CD14-positive monocyte (primary cell): ENCODE results near the gene TRAIP. TPM values are rescaled to one million over a fixed set of nuclear protein-coding genes. Genes with fewer than 3 reads are reported as not detected.

Experiments used
- DNase-seq, 3 donors: peaks; one replicate each; pipeline ENCODE4 v3.0.0-alpha.2; 2011 to 2022
- H2AFZ ChIP-seq: 2 replicates; pipeline ENCODE4 v1.6.0; 2012; ENCODE audit warnings: mild to moderate bottlenecking, low read depth, low read length, inconsistent platforms; ENCODE audit not compliant: insufficient read depth, poor library complexity, severe bottlenecking
- H3K27ac ChIP-seq, 2 donors: 1 replicate in 1 of 2; 2 replicates in 1 of 2; pipeline ENCODE4 v1.5.1; 2012 to 2013; ENCODE audit warnings: low read length in 2 of 2, control low read depth in 1 of 2, inconsistent platforms in 1 of 2, low read depth in 1 of 2, mild to moderate bottlenecking in 1 of 2
- H3K27me3 ChIP-seq, 2 donors: one replicate each; pipeline versions ENCODE4 v1.6.0 to v1.6.1; 2011 to 2013; ENCODE audit warnings: low read length in 2 of 2; ENCODE audit not compliant: control insufficient read depth in 2 of 2, insufficient read depth in 2 of 2
- H3K36me3 ChIP-seq, 2 donors: replicated peaks in 1 of 2; 1 replicate in 1 of 2; 2 replicates in 1 of 2; pipeline versions ENCODE4 v1.5.1 to v1.6.1; 2012 to 2013; ENCODE audit warnings: low read length in 2 of 2, control low read depth in 1 of 2, inconsistent platforms in 1 of 2, mild to moderate bottlenecking in 1 of 2; ENCODE audit not compliant: insufficient read depth in 2 of 2, control insufficient read depth in 1 of 2
- H3K4me1 ChIP-seq, 2 donors: 1 replicate in 1 of 2; 2 replicates in 1 of 2; pipeline versions ENCODE4 v1.5.1 to v1.6.1; 2012 to 2013; ENCODE audit warnings: low read length in 2 of 2, control low read depth in 1 of 2, inconsistent platforms in 1 of 2, mild to moderate bottlenecking in 1 of 2, moderate library complexity in 1 of 2; ENCODE audit not compliant: insufficient read depth in 2 of 2, control insufficient read depth in 1 of 2
- H3K4me2 ChIP-seq: replicated peaks from 2 replicates; pipeline ENCODE3; 2012; ENCODE audit warnings: low read length, moderate library complexity, mild to moderate bottlenecking; ENCODE audit not compliant: poor library complexity, severe bottlenecking; ENCODE audit errors: extremely low read depth
- H3K4me3 ChIP-seq, 3 experiments: fragments of 200-600 bp in 1 of 3; sonication (generic) in 1 of 3; replicated peaks in 1 of 3; 1 replicate in 2 of 3; 2 replicates in 1 of 3; pipeline ENCODE4 v1.5.1; 2011 to 2013; ENCODE audit warnings: low read length in 3 of 3, mild to moderate bottlenecking in 3 of 3, control low read depth in 2 of 3, low read depth in 2 of 3, inconsistent platforms in 1 of 3, moderate library complexity in 1 of 3
- H3K79me2 ChIP-seq: 2 replicates; pipeline ENCODE4 v1.6.0; 2012; ENCODE audit warnings: mild to moderate bottlenecking, control low read depth, inconsistent platforms, low read length, moderate library complexity; ENCODE audit not compliant: insufficient read depth
- H3K9ac ChIP-seq: 2 replicates; pipeline ENCODE4 v1.6.0; 2017; ENCODE audit warnings: low read length, mild to moderate bottlenecking; ENCODE audit not compliant: insufficient read depth, poor library complexity, severe bottlenecking
- H3K9me3 ChIP-seq, 2 donors: replicated peaks in 1 of 2; 1 replicate in 1 of 2; 2 replicates in 1 of 2; pipeline versions ENCODE4 v1.5.1 to v1.6.1; 2012 to 2013; ENCODE audit warnings: low read length in 2 of 2, control low read depth in 1 of 2; ENCODE audit not compliant: control insufficient read depth in 1 of 2, insufficient read depth in 1 of 2
- H4K20me1 ChIP-seq: 2 replicates; pipeline ENCODE4 v1.6.0; 2012; ENCODE audit warnings: mild to moderate bottlenecking, low read length, control low read depth, moderate library complexity; ENCODE audit not compliant: insufficient read depth
- H3K27ac Mint-ChIP-seq, 7 donors: one replicate each; pipeline ENCODE4 v1.8.0; 2020; ENCODE audit warnings: mild to moderate bottlenecking in 7 of 7, mixed read lengths in 7 of 7, moderate library complexity in 6 of 7, inconsistent platforms in 2 of 7
- H3K27me3 Mint-ChIP-seq, 3 donors: one replicate each; pipeline ENCODE4 v1.8.0; 2021 to 2022; ENCODE audit warnings: low read depth in 3 of 3, mild to moderate bottlenecking in 3 of 3, mixed read lengths in 3 of 3, moderate library complexity in 3 of 3, inconsistent platforms in 1 of 3
- H3K36me3 Mint-ChIP-seq, 2 donors: one replicate each; pipeline ENCODE4 v1.8.0; 2020; ENCODE audit warnings: mixed read lengths in 2 of 2, inconsistent platforms in 1 of 2, mild to moderate bottlenecking in 1 of 2
- H3K4me1 Mint-ChIP-seq: one replicate; pipeline ENCODE4 v1.8.0; 2020; ENCODE audit warnings: mild to moderate bottlenecking, mixed read lengths
- H3K4me3 Mint-ChIP-seq, 2 donors: one replicate each; pipeline ENCODE4 v1.8.0; 2020; ENCODE audit warnings: mild to moderate bottlenecking in 2 of 2, mixed read lengths in 2 of 2, moderate library complexity in 1 of 2
- H3K9me3 Mint-ChIP-seq, 7 donors: one replicate each; pipeline ENCODE4 v1.8.0; 2020 to 2022; ENCODE audit warnings: mixed read lengths in 7 of 7, mild to moderate bottlenecking in 6 of 7, moderate library complexity in 6 of 7, inconsistent platforms in 2 of 7
- WGBS: methylation state at CpG from one replicate; pipeline ENCODE4 v1.1.5; 2013; ENCODE audit warnings: missing lambda C conversion rate; ENCODE audit not compliant: insufficient coverage; 5-methylcytosine and 5-hydroxymethylcytosine counted together
- intact Hi-C, 2 donors: fragments of 100-400 bp; cut with micrococcal nuclease; formaldehyde crosslinking; loops; one replicate each; pipeline versions ENCODE4 v1.15.0 to v1.15.1; 2023
- polyA plus RNA-seq, 3 donors: library from polyadenylated mRNA; depleted of rRNA in 1 of 3; unstranded in 2 of 3; stranded (reverse) in 1 of 3; fragments of 300-500 nt in 2 of 3; fragments of >200 nt in 1 of 3; fragmentation: Illumina TruSeq in 2 of 3; gene quantifications; 1 replicate in 2 of 3; 2 replicates in 1 of 3; pipeline ENCODE4 v1.2.3, GENCODE V29; 2012 to 2021
- TF ChIP-seq, protein P1 (sequence below): fragments of 200-600 bp; IDR thresholded peaks from one replicate; pipeline ENCODE4 v1.8.0; 2022; ENCODE audit warnings: antibody characterized with exemption, mild to moderate bottlenecking

The TRAIP gene
- polyA plus RNA-seq, 3 donors, result 0.68 to 1.1 (median 0.95) TPM

DNA sequence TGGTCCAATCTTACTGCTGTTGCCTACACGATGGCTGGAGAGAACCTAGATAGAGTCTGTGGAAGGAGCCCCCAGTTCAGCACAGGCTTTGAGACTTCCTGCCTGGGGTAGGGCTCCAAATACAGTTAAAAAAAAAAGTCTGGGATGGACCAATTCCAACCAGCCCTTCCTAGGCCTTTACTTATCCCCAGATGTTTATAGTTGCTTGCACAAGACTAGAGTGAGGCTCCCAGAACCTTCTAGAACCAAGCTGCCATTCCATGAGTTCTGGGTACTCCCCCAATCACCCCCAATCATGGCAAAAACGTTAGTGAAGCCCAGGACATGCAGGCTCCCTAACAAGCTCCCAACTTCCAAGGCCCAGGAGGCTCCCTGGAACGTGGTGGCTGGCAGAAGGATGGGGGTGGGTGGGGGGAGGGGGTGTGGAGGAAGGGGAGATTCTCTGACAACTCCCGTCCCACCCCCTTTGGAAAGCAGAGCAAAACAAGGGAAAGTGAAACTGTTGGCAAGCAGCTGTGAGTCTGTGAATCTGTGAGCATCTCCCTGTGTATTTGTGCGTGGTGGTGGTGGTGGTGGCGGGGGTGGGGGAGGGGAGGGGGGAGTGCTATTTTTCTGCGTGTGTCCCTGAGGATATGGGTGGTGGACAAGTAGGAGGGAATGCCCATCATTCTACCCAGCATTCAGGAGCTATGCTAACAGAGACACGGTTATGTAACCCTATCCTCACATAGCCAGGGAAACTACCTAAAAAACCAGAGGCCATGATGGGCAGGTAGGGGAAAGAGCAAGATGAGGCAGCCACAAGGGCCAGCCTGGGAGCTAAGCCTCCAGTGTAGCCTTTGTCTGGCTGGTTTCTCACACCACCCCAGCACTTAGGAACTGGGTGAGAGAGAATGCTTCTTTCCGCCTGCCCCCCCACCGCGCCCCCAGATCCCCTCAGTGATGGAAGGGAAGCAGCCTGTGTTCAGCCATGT, 45.3 kb upstream of the TRAIP start:
- DNase-seq, result no peak
- intact Hi-C loops, result no loop called here

DNA sequence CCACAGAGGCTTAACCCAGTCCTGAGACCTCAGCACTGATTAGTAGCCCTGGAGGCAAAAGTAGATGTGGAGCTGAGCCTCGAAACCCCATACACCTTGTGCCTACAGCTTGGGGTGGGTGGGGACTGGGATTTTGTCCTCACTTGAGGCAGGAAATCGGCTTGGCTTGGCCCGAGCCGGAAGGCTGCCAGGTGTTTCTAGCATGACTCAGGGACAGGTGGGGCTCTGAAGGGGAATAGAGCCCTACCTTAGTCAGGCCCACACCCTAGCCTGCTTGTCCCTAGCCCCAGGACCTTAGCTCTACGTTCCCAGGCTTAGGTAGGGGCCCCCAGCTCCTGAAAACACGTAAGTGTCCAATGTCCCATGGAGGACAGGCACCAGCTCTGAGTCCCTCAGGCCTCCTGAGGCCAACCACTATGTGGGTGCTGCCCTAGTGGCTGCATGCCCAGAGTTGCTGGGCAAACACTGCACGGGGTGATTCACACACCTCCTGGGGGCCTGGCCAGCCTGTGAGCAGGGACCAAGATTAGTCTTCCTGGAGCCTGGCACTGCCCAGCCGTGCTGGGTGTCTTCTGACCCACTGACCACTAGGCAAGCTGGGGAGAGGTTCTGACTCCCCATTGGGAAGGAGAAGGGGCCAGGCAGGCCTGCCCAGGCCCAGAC, 44.3 kb upstream of the TRAIP start:
- no peaks in the 10 kb centered on the region for H3K36me3 ChIP-seq
- no peak overlapping the region for H3K4me3 Mint-ChIP-seq
- DNase-seq, result no peak
- peaks cover 2 to 6% (median 5%) of the 10 kb centered on the region in 3 donors for H3K27me3 Mint-ChIP-seq
- no peak overlapping the region for H3K27ac ChIP-seq
- H3K4me3 ChIP-seq, result no peak overlapping the region
- intact Hi-C loops, result no loop called here
- WGBS, result 82% methylated on average over 7 of the region's 8 CpGs
- no peak overlapping the region for H2AFZ ChIP-seq
- no peaks in the 10 kb centered on the region for H3K9me3 Mint-ChIP-seq
- no peaks in the 10 kb centered on the region for H3K27me3 ChIP-seq
- peaks cover 10% of the 10 kb centered on the region for H3K4me1 Mint-ChIP-seq
- no peaks in the 10 kb centered on the region for H4K20me1 ChIP-seq
- no peaks in the 10 kb centered on the region for H3K9me3 ChIP-seq
- no peaks in the 10 kb centered on the region for H3K79me2 ChIP-seq
- no peak overlapping the region for H3K9ac ChIP-seq
- H3K4me1 ChIP-seq, result peaks cover 8 to 14% of the 10 kb centered on the region in 2 donors
- H3K36me3 Mint-ChIP-seq, result no peaks in the 10 kb centered on the region
- TF ChIP-seq, protein P1, sequence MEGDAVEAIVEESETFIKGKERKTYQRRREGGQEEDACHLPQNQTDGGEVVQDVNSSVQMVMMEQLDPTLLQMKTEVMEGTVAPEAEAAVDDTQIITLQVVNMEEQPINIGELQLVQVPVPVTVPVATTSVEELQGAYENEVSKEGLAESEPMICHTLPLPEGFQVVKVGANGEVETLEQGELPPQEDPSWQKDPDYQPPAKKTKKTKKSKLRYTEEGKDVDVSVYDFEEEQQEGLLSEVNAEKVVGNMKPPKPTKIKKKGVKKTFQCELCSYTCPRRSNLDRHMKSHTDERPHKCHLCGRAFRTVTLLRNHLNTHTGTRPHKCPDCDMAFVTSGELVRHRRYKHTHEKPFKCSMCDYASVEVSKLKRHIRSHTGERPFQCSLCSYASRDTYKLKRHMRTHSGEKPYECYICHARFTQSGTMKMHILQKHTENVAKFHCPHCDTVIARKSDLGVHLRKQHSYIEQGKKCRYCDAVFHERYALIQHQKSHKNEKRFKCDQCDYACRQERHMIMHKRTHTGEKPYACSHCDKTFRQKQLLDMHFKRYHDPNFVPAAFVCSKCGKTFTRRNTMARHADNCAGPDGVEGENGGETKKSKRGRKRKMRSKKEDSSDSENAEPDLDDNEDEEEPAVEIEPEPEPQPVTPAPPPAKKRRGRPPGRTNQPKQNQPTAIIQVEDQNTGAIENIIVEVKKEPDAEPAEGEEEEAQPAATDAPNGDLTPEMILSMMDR, result no peak
- H3K4me2 ChIP-seq, result no peak overlapping the region
- peak overlapping the region in 1 of 7 donors; percentile 35 for H3K27ac Mint-ChIP-seq

More for the DNA sequence above, 45.3 kb upstream of the TRAIP start:
- no peaks in the 10 kb centered on the region for H3K27me3 ChIP-seq
- H3K4me1 ChIP-seq, result peaks cover 18 to 24% of the 10 kb centered on the region in 2 donors
- peaks cover 0 to 6% (median 2%) of the 10 kb centered on the region in 3 donors for H3K27me3 Mint-ChIP-seq
- 80% methylated on average over 2 of the region's 11 CpGs for WGBS
- H3K27ac Mint-ChIP-seq, result peak overlapping the region in 1 of 7 donors; percentile 33
- H3K9ac ChIP-seq, result no peak overlapping the region
- no peak overlapping the region for H3K4me3 ChIP-seq
- H3K4me2 ChIP-seq, result no peak overlapping the region
- no peaks in the 10 kb centered on the region for H3K36me3 ChIP-seq
- H3K27ac ChIP-seq, result no peak overlapping the region
- no peak overlapping the region for H3K4me3 Mint-ChIP-seq
- no peaks in the 10 kb centered on the region for H3K79me2 ChIP-seq
- H4K20me1 ChIP-seq, result no peaks in the 10 kb centered on the region
- peaks cover 20% of the 10 kb centered on the region for H3K4me1 Mint-ChIP-seq
- no peaks in the 10 kb centered on the region for H3K36me3 Mint-ChIP-seq
- H2AFZ ChIP-seq, result no peak overlapping the region
- H3K9me3 Mint-ChIP-seq, result no peaks in the 10 kb centered on the region
- no peaks in the 10 kb centered on the region for H3K9me3 ChIP-seq
- TF ChIP-seq, protein P1, result no peak
